H1 (cell line): ENCODE data around the gene IRX4. TPM values are rescaled to one million over a fixed set of nuclear protein-coding genes. Genes with fewer than 3 reads are reported as not detected.

ENCODE experiments used
- CTCF ChIA-PET: fragments of 300-600 bp; sonication (Branson Sonifier 250); formaldehyde crosslinking; loops from one replicate; lab custom pipeline; 2021; ENCODE audit not compliant: partially characterized antibody; lab: Charles Lee
- POLR2A ChIA-PET: fragments of 300-600 bp; sonication (Branson Sonifier 250); formaldehyde crosslinking; loops from one replicate; lab custom pipeline; 2021; ENCODE audit warnings: inconsistent platforms; ENCODE audit not compliant: partially characterized antibody; lab: Charles Lee
- DNase-seq, 2 experiments: peaks; one replicate each; pipeline versions ENCODE4 v3.0.0 to v3.0.0-alpha.2; 2010 to 2022; ENCODE audit warnings: low spot score in 2 of 2, low read depth in 1 of 2, mixed read lengths in 1 of 2
- FAIRE-seq: peaks from 2 replicates; lab custom pipeline; 2011; peaks lifted over from hg19 to GRCh38; lab: Jason Lieb, UNC
- H2AFZ ChIP-seq: 2 replicates; pipeline ENCODE4 v1.8.1; 2012; ENCODE audit warnings: low read length, inconsistent platforms
- H2AK5ac ChIP-seq: 2 replicates; pipeline ENCODE4 v1.6.1; 2013; ENCODE audit warnings: low read depth, low read length
- H2BK120ac ChIP-seq: replicated peaks from 2 replicates; pipeline ENCODE3; 2013; ENCODE audit warnings: low read depth, low read length, inconsistent platforms
- H2BK12ac ChIP-seq: 2 replicates; pipeline ENCODE4 v1.6.1; 2013; ENCODE audit warnings: low read depth, low read length
- H2BK15ac ChIP-seq: 2 replicates; pipeline ENCODE4 v1.6.1; 2013; ENCODE audit warnings: low read length
- H2BK20ac ChIP-seq: 2 replicates; pipeline ENCODE4 v1.6.1; 2013; ENCODE audit warnings: low read length
- H2BK5ac ChIP-seq: 2 replicates; pipeline ENCODE4 v1.6.1; 2013; ENCODE audit warnings: low read depth, low read length
- H3K14ac ChIP-seq: 2 replicates; pipeline ENCODE4 v1.6.1; 2013; ENCODE audit warnings: inconsistent platforms; ENCODE audit not compliant: insufficient read length
- H3K18ac ChIP-seq: 2 replicates; pipeline ENCODE4 v1.6.1; 2013; ENCODE audit warnings: low read length; ENCODE audit errors: extremely low read depth
- H3K23ac ChIP-seq: 2 replicates; pipeline ENCODE4 v1.6.1; 2013; ENCODE audit warnings: inconsistent platforms; ENCODE audit not compliant: insufficient read length
- H3K23me2 ChIP-seq: 2 replicates; pipeline ENCODE4 v1.6.1; 2013; ENCODE audit warnings: low read depth, low read length
- H3K27ac ChIP-seq: 2 replicates; pipeline ENCODE4 v1.6.1; 2011; ENCODE audit warnings: low read depth, low read length, inconsistent platforms
- H3K27me3 ChIP-seq, 4 experiments: replicated peaks in 1 of 4; 1 replicate in 1 of 4; 2 replicates in 3 of 4; pipeline versions ENCODE4 v1.6.1 to v1.8.1; 2011 to 2013; ENCODE audit warnings: low read length in 3 of 4, mild to moderate bottlenecking in 3 of 4, inconsistent platforms in 2 of 4, mixed read lengths in 2 of 4, moderate library complexity in 1 of 4; ENCODE audit not compliant: control insufficient read depth in 3 of 4, insufficient read depth in 3 of 4; ENCODE audit errors: extremely low read depth in 1 of 4
- H3K36me3 ChIP-seq, 4 experiments: 2 replicates each; pipeline versions ENCODE4 v1.6.1 to v1.8.1; 2011 to 2013; ENCODE audit warnings: mild to moderate bottlenecking in 4 of 4, low read length in 3 of 4, moderate library complexity in 2 of 4, control low read depth in 1 of 4, inconsistent platforms in 1 of 4; ENCODE audit not compliant: insufficient read depth in 4 of 4, control insufficient read depth in 2 of 4
- H3K4ac ChIP-seq: replicated peaks from 2 replicates; pipeline ENCODE3; 2013; ENCODE audit warnings: low read length, low read depth, mixed read lengths, inconsistent platforms; ENCODE audit not compliant: insufficient read length
- H3K4me1 ChIP-seq, 4 experiments: replicated peaks in 1 of 4; 1 replicate in 1 of 4; 2 replicates in 3 of 4; pipeline versions ENCODE4 v1.6.1 to v1.8.1; 2011 to 2013; ENCODE audit warnings: low read length in 3 of 4, inconsistent platforms in 2 of 4, mixed read lengths in 1 of 4; ENCODE audit not compliant: insufficient read depth in 4 of 4, control insufficient read depth in 3 of 4
- H3K4me2 ChIP-seq, 2 experiments: 2 replicates each; pipeline versions ENCODE4 v1.6.1 to v1.8.1; 2011 to 2013; ENCODE audit warnings: low read depth in 2 of 2, low read length in 2 of 2, control low read depth in 1 of 2, inconsistent platforms in 1 of 2, mild to moderate bottlenecking in 1 of 2; ENCODE audit not compliant: insufficient read depth in 1 of 2
- H3K4me3 ChIP-seq, 4 experiments: fragments of 200-600, 300-600 bp in 1 of 4; sonication (generic), shearing (Covaris generic), sonication (Bioruptor Twin) in 1 of 4; 2 replicates each; pipeline versions ENCODE4 v1.5.1 to v1.8.1; 2011 to 2016; ENCODE audit warnings: low read length in 4 of 4, low read depth in 3 of 4, control low read depth in 2 of 4, inconsistent platforms in 2 of 4, mild to moderate bottlenecking in 2 of 4, mixed read lengths in 1 of 4, moderate library complexity in 1 of 4; ENCODE audit not compliant: insufficient read depth in 2 of 4; ENCODE audit errors: extremely low read depth in 1 of 4
- H3K56ac ChIP-seq: replicated peaks from 2 replicates; pipeline ENCODE3; 2013; ENCODE audit warnings: low read depth, mild to moderate bottlenecking, mixed read lengths, low read length, inconsistent platforms; ENCODE audit not compliant: insufficient read length
- H3K79me1 ChIP-seq: 2 replicates; pipeline ENCODE4 v1.6.1; 2013; ENCODE audit warnings: low read depth, low read length, control low read depth
- H3K79me2 ChIP-seq, 2 experiments: 2 replicates each; pipeline versions ENCODE4 v1.6.1 to v1.8.1; 2012 to 2013; ENCODE audit warnings: low read length in 2 of 2, mild to moderate bottlenecking in 2 of 2, inconsistent platforms in 1 of 2; ENCODE audit not compliant: insufficient read depth in 2 of 2, control insufficient read depth in 1 of 2
- H3K9ac ChIP-seq, 4 experiments: replicated peaks in 1 of 4; 1 replicate in 1 of 4; 2 replicates in 3 of 4; pipeline versions ENCODE4 v1.6.1 to v1.8.1; 2011 to 2013; ENCODE audit warnings: low read depth in 3 of 4, low read length in 3 of 4, control low read depth in 2 of 4, mild to moderate bottlenecking in 2 of 4, moderate library complexity in 2 of 4, inconsistent platforms in 1 of 4; ENCODE audit errors: extremely low read depth in 1 of 4
- H3K9me3 ChIP-seq, 2 experiments: 2 replicates each; pipeline versions ENCODE4 v1.6.1 to v1.8.1; 2012 to 2013; ENCODE audit warnings: mild to moderate bottlenecking in 2 of 2, moderate library complexity in 2 of 2, control low read depth in 1 of 2, inconsistent platforms in 1 of 2, low read depth in 1 of 2, low read length in 1 of 2, mixed read lengths in 1 of 2; ENCODE audit not compliant: insufficient read depth in 2 of 2
- H4K20me1 ChIP-seq, 2 experiments: replicated peaks in 1 of 2; 2 replicates each; pipeline versions ENCODE3 to v1.8.1; 2011 to 2013; ENCODE audit warnings: inconsistent platforms in 2 of 2, low read length in 2 of 2, mild to moderate bottlenecking in 1 of 2; ENCODE audit not compliant: insufficient read depth in 2 of 2, control insufficient read depth in 1 of 2
- H4K5ac ChIP-seq: 2 replicates; pipeline ENCODE4 v1.6.1; 2013; ENCODE audit warnings: low read length, low read depth, mixed read lengths, inconsistent platforms; ENCODE audit not compliant: insufficient read length
- H4K8ac ChIP-seq: 2 replicates; pipeline ENCODE4 v1.8.0; 2013; ENCODE audit warnings: mild to moderate bottlenecking, moderate library complexity, low read length, inconsistent platforms; ENCODE audit not compliant: insufficient read depth; ENCODE audit errors: extremely low read depth
- H4K91ac ChIP-seq: replicated peaks from 2 replicates; pipeline ENCODE3; 2013; ENCODE audit warnings: low read length, mixed read lengths, inconsistent platforms; ENCODE audit not compliant: insufficient read length
- BACH1 ChIP-seq: IDR thresholded peaks from 2 replicates; pipeline ENCODE4 v1.6.1; 2012; ENCODE audit warnings: low read length, improper control_type of control experiment
- TEAD4 ChIP-seq: IDR thresholded peaks from 2 replicates; pipeline ENCODE4 v1.6.1; 2012; ENCODE audit warnings: low read depth, low read length, inconsistent platforms, mixed read lengths
- WGBS, 2 experiments: shearing (Covaris generic) in 1 of 2; methylation state at CpG; one replicate each; pipeline versions ENCODE4 v1.1.6 to v1.1.7; 2013 to 2015; ENCODE audit warnings: low lambda C conversion rate in 2 of 2, mixed read lengths in 2 of 2, inconsistent platforms in 1 of 2, low coverage in 1 of 2, missing lambda C conversion rate in 1 of 2; ENCODE audit not compliant: insufficient replicate concordance in 2 of 2, insufficient coverage in 1 of 2, insufficient read length in 1 of 2; ENCODE audit errors: extremely low coverage in 1 of 2, missing lambda C conversion rate in 1 of 2; 5-methylcytosine and 5-hydroxymethylcytosine counted together
- polyA plus RNA-seq, 7 experiments: library from polyadenylated mRNA; depleted of rRNA in 3 of 7; stranded (reverse) in 5 of 7; unstranded in 2 of 7; fragments of >200 nt in 5 of 7; fragments of 200-250 nt in 2 of 7; gene quantifications; 1 replicate in 5 of 7; 2 replicates in 1 of 7; 4 replicates in 1 of 7; pipeline versions ENCODE4 v1.2.1 to v1.2.3, GENCODE V29; 2011 to 2013; ENCODE audit warnings: missing spikeins in 2 of 7, mixed read lengths in 2 of 7
- total RNA-seq: library from RNA; stranded (reverse); fragmentation: NEBNext Ultra II Directional; extraction: Animal tissue kit (Norgen Biotek cat#: 25700); gene quantifications from 2 replicates; pipeline ENCODE4 v1.2.1, GENCODE V29; 2021

Gene IRX4
- total and polyA plus RNA-seq, 2 of the 8 experiments (the other 6 are each of a cell fraction or from before 2014, with no cell fraction given) = 0.45 to 1.2 TPM

DNA sequence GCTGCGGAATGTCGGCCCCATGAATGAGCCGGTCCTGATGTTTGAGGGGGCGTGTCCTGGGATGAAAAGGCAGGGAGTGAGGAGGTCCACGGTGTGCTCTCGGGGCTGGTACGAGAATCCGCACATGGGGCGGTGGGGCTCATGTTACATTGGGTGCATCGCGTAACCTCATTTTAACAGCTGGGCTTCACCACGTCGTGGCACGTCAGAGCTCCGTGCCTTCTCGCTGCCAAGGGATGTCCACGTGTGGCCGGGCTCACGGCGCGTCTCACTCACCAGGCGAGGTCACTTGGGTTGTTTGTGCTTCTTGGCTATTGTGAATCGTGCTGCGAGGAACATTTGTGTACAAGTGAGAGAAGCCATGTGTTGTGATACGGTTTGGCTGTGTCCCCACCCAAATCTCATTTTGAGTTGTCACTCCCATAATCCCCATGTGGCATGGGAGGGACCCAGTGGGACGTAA lies 29.1 kb upstream of the IRX4 start:
- no peak overlapping the region for H2BK20ac ChIP-seq
- H3K23me2 ChIP-seq = no peaks in the 10 kb centered on the region
- H3K4me2 ChIP-seq = no peak overlapping the region
- no peaks in the 10 kb centered on the region for H3K79me1 ChIP-seq
- H2AFZ ChIP-seq = no peak overlapping the region
- no peaks in the 10 kb centered on the region; a peak in 1 of 4 replicates for H3K9me3 ChIP-seq
- no peak overlapping the region for H3K27ac ChIP-seq
- no peak overlapping the region for H3K18ac ChIP-seq
- H3K56ac ChIP-seq = no peak overlapping the region
- H3K23ac ChIP-seq = no peak overlapping the region
- no peaks in the 10 kb centered on the region for H3K79me2 ChIP-seq
- no peaks in the 10 kb centered on the region for H4K20me1 ChIP-seq
- H2AK5ac ChIP-seq = no peak overlapping the region
- no peak overlapping the region for H2BK120ac ChIP-seq
- 93% methylated on average over 24 of the region's 26 CpGs; no CpG with 5 or more reads in 1 of the 2 experiments for WGBS, 2 experiments
- no peak overlapping the region for H3K4me3 ChIP-seq
- no peak overlapping the region for H4K91ac ChIP-seq
- no peak overlapping the region for H3K14ac ChIP-seq
- DNase-seq (no peak), FAIRE-seq (no peak)
- H2BK12ac ChIP-seq = no peak overlapping the region
- H3K27me3 ChIP-seq = no peaks in the 10 kb centered on the region
- POLR2A ChIA-PET = no interaction called here
- TF ChIP-seq BACH1 (no peak), TEAD4 (0 out of 2 replicates have a peak, but pooled peaks have one; percentile 7)
- H2BK5ac ChIP-seq = no peak overlapping the region
- CTCF ChIA-PET = interaction anchor here (0.7 to 1.1 kb wide), 2 partner anchors 9 to 132 kb away, joined by 3 to 7 read pairs; no protein-coding TSS in a partner anchor
- no peaks in the 10 kb centered on the region for H3K36me3 ChIP-seq
- H3K4me1 ChIP-seq = no peaks in the 10 kb centered on the region
- no peak overlapping the region for H3K4ac ChIP-seq
- H4K8ac ChIP-seq = no peak overlapping the region
- no peak overlapping the region for H4K5ac ChIP-seq
- H2BK15ac ChIP-seq = no peak overlapping the region
- no peak overlapping the region for H3K9ac ChIP-seq
